GM19035 (cell line): ENCODE data around the gene ERF.

Source experiments
- ATAC-seq: cut with Tn5 transposase; IDR thresholded peaks from one replicate; pipeline ENCODE4 v1.9.1; 2021; ENCODE audit not compliant: unreplicated experiment

Gene ERF

DNA sequence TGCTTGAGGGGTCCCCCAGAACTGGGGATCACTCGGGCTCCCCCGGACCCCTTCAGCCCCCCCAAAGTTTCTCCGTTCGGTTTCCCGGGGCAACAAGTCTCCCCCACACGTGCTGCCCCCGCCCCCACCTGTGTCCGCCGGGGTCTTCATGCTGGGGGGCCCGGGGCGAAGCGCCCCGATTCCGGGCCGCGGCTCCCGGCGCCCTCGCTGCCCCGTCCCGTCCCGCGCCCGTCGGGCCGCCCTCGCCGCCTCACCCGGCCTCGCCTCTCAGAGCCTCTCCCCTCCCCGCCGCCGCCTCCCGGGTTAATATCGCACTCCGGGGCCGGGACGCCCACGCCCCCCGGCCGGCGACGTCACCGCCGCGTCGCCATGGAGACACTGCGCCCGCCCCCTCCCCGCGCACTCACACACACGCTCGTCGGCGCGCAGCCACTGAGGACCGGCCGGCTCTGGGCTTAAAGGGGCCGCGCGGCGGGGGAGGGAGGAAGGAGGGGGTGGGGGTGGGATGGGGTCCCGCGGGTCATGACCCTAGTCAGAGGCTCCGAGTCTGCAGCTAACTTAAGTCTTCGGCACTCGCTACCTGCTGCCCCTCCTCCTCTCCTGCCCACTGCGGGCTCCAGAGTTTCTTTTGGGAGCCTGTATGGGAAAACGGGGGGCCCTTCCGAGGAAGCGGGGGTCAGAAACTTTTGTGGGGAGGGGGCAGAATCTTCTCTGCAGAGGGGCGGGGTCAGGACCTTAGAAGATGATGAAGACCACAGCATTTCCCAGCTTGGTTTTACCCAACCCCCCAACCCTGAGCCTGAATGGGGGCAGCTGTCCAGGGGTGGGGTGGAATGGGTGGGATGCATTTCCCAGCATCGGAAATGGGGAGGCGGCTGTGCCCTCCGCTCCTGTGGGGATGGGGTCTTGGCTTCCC lies at the start of gene ERF:
TSS of gene ERF (minus strand) at position 279 of the 916 bp plus-strand sequence. CDS start at position 150, 129 bp downstream.
- ATAC-seq: peak; percentile 68

DNA sequence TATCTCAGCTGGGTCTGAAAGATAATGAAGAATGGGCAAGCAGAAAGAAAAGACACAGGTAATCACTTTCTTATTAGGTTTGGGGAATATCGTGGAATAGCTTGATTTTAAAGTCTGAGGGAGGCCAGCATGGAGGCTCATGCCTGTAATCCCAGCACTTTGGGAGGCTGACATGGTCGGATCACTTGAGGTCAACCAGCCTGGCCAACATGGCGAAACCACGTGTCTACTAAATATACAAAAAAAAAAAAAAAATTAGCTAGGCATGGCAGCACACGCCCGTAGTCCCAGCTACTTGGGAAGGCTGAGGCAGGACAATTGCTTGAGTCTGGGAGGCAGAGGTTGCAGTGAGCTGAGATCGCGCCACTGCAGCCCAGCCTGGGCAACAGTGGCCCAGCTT lies 48.9 kb upstream of the ERF start:
- no peak for ATAC-seq

DNA sequence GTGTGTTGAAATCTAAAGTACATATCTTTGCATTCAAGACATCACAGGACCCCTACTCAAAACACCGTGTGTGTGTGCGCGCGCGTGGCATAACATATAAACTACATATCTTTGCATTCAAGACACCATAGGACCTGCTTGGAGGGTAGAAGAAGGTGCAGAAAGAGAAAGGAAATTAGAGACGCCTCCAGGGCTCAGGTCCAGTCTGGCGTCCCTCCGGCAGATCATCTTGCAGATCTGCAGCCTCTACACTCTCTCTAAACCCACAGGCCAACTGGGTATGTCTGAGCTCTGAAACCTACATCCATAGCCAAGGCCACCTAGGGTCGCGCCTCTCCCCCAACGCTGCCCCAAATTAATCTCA lies 48.2 kb upstream of the ERF start:
- ATAC-seq: no peak

DNA sequence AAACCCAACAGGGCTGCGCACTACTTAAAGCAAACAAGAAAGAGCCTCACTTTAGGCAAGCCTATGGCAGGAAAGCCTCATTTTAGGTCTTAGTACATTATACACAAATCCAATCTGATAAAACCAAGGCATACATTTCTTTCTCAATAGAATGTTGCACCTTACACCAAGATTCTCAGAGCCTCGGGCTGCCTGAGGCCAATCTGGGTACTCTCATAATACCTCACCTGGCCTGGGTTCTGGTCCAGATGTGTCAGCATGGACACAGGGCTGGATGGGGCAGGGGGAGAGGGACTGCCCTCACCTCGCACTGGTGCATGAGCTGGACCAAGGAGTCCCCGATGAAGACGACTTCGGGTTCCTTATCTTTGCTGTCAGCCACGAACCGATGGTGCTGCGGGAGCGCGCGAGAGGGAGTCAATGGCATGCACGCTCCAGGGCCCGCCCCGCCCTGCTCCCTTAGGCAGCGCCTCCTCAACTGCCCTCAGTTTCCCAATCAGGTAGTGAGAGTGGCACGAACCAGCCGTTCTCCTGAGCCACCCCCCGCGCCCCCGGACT lies 46.8 kb upstream of the ERF start, which contains the start of gene PRR19:
TSS of gene PRR19 (plus strand) at position 487 of the 558 bp plus-strand sequence. CDS start 7,453 bp downstream, outside the sequence.
- peak; percentile 22 for ATAC-seq

DNA sequence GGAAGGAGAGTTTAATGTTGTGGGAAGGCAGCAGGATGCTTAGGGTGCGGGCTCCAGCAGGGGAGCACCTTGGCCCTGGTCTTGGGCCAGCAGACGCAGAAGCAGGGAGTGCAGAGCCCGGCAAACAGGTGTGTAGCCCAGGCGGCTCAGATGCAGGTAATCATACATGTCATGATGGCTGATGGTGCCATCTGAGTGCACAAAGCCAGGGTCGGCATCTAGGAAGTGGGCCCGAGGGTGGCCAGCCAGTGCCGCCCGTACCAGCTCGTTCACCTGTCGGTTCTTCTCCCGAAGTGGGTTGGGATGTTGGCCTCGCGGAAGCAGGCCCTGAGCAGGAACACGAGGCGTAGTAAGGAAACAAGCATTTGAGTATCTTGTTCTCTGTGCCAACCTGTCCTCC lies 42.1 kb upstream of the ERF start:
- no peak for ATAC-seq

DNA sequence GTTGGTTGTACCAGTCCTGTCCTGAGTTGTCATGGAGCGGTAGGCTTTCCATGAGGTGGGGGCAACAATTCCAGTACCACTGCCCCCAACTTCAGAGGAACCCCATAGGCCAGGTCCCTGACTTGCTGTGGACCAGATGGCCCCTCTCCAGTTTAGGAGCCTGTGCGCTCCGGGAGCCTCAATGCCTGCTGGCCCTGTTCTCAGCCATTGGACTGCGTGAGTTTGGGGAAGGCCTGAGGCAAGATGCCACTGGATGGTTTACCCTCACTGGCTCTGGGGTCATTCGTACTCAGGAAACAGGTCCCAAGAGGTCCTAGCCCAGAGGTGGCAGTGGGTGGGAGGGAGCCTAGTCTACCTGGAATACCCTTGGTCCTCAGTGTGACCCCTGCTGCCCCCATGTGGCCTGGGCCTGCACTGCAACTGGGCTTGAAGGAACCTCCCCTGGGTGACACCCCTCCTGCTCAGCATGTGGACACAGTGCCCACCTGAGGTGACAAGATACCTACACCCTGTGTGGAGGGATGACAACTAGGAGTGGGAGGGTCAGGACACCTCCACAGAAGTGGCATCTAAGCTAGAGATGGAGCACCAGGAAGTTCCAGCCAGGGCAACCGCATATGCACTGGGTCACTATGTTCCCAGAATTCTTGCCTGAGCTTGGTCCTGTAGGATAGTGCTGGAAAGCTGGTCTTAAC lies 41.0 kb upstream of the ERF start:
- peak; percentile 56 for ATAC-seq

DNA sequence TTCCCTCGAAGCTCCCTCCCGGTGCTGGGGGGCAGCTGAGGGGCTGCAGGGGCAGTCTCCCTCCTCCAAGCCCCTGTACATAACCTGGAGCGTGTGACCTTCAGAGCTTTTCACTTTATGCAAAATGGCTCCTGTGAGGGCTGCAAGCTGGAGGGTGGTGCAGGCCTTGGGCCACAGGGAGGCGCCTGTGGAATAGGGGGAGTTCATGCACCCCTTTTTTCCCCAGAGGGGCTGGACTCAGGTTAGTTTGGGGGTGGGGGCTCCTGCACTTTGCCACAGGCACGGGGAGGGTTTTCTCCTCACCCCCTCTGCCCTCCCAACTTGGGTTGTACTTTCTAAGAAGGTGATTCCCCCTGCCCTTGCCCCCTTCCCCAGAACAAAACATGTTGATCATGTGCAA lies 40.4 kb upstream of the ERF start:
- no peak for ATAC-seq

DNA sequence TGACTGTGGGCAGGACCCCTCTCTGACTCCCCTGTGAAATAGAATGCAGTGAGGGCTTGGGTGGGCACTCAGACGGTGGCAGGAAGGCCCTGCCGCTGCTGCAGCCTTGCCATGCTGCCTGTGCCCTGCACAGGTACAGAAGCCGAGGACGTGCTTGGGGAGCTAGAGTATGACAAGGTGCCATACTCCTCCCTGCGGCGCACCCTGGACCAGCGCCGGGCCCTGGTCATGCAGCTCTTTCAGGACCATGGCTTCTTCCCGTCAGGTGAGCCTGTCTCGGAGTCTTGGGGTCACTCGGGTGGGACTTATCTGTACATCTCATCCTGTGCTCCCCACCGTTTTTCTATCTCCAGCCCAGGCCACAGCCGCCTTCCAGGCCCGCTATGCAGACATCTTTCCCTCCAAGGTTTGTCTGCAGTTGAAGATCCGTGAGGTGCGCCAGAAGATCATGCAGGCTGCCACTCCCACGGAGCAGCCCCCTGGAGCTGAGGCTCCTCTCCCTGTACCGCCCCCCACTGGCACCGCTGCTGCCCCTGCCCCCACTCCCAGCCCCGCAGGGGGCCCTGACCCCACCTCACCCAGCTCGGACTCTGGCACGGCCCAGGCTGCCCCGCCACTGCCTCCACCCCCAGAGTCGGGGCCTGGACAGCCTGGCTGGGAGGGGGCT lies 39.7 kb upstream of the ERF start:
- no peak for ATAC-seq

DNA sequence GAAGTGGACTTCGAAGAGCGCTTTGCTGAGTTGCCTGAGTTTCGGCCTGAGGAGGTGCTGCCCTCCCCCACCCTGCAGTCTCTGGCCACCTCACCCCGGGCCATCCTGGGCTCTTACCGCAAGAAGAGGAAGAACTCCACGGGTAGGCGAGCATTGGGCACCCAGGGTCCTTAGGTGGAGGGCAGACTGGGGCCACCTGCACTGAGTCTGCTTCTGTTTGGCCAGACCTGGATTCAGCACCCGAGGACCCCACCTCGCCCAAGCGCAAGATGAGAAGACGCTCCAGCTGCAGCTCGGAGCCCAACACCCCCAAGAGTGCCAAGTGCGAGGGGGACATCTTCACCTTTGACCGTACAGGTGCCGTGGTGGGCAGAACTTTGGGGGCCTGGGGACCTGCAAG lies 39.0 kb upstream of the ERF start:
- ATAC-seq: no peak

DNA sequence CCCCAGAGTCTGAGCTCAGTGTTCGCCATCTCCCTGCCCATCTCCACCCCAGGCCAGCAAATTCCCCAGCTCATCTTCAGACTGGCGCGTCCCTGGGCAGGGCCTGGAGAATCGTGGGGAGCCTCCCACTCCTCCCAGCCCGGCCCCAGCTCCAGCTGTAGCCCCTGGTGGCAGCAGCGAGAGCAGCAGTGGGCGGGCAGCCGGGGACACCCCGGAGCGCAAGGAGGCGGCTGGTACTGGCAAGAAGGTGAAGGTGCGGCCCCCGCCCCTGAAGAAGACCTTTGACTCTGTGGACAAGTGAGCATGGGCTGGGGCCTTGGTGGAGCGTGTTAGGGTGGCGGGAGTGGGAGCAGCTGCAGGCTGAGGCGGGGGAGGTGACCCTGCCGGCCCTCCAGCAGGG lies 38.6 kb upstream of the ERF start:
- no peak for ATAC-seq

DNA sequence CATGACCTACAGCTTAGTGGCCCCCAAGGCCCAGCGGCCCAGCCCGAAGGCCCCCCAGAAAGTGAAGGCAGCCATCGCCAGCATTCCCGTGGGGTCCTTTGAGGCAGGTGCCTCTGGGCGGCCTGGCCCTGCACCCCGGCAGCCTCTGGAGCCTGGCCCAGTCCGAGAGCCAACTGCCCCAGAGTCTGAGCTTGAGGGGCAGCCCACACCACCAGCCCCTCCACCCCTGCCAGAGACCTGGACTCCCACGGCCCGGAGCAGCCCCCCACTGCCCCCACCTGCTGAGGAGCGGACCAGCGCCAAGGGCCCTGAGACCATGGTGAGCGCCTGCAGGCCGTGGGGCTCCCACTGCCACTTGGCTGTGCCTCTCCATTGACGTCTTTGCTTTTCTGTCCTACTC lies 38.0 kb upstream of the ERF start:
- ATAC-seq: no peak

DNA sequence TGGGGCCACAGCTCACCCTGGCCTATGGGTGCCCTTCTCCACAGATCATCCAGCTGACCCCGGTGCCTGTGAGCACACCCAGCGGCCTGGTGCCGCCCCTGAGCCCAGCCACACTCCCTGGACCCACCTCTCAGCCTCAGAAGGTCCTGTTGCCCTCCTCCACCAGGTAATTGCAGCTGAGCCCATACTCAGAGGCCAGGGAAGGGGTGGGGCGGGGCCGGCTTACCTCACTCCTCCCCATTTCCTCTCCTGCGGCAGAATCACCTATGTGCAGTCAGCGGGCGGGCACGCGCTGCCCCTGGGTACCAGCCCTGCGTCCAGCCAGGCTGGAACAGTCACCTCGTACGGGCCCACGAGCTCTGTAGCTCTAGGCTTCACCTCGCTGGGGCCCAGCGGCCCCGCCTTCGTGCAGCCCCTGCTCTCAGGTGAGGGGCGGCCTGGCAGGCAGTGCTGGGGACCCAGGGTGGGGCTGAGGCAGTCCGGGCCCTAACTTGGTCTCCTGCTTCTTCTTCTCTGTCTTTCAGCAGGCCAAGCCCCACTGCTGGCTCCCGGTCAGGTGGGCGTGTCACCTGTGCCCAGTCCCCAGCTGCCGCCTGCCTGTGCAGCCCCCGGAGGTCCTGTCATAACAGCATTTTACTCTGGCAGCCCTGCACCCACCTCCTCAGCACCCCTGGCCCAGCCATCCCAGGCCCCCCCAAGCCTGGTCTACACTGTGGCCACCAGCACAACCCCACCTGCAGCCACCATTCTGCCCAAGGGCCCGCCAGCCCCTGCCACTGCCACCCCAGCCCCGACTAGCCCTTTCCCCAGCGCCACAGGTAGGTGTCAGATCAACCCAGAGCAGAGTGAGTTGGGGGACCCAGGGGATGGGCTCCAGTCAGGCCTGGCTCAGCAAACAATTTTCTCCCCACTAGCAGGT lies 37.4 kb upstream of the ERF start:
- no peak for ATAC-seq

DNA sequence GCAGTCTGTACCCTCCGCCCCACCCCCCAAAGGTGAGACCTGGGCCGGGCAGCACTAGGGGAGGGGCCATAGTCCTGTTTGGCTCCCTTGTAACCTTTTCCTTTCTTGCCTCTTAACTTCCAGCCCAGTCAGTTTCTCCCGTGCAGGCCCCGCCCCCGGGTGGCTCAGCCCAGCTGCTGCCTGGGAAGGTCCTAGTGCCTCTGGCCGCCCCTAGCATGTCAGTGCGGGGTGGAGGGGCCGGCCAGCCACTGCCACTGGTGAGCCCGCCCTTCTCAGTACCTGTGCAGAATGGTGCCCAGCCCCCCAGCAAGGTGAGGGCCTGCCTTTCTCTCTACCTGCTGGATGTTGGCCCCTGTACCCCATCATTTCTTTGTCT lies 36.5 kb upstream of the ERF start:
- ATAC-seq: no peak

DNA sequence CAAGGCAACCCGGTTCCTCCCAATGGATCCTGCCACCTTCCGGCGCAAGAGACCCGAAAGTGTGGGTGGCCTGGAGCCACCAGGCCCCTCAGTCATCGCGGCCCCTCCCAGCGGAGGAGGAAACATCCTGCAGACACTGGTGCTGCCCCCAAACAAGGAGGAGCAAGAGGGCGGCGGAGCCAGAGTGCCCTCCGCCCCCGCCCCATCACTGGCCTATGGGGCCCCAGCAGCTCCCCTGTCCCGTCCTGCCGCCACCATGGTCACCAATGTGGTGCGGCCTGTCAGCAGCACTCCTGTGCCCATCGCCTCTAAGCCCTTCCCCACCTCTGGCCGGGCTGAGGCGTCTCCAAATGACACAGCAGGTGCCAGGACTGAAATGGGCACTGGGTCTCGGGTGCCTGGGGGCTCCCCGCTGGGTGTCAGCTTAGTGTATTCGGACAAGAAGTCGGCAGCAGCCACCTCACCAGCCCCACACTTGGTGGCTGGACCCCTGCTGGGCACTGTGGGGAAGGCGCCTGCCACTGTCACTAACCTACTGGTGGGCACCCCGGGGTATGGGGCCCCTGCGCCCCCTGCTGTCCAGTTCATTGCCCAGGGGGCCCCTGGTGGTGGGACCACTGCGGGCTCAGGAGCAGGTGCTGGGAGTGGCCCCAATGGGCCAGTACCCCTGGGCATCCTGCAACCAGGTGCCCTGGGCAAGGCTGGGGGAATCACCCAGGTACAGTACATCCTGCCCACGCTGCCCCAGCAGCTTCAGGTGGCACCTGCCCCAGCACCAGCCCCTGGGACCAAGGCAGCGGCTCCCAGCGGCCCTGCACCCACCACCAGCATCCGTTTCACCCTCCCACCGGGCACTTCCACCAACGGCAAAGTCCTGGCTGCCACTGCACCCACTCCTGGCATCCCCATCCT lies 35.9 kb upstream of the ERF start:
- no peak for ATAC-seq

DNA sequence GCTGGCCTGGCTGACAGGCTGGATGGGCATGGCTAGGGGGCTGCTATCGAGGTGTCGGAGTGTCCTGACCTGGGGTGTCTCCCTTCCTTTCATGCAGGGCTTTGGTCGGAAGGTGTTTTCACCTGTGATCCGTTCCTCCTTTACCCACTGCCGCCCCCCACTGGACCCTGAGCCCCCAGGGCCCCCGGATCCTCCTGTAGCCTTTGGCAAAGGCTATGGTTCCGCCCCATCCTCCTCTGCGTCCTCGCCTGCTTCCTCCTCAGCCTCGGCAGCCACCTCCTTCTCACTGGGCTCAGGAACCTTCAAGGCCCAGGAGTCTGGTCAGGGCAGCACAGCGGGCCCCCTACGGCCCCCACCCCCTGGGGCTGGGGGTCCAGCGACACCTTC lies 35.2 kb upstream of the ERF start:
- ATAC-seq: no peak

DNA sequence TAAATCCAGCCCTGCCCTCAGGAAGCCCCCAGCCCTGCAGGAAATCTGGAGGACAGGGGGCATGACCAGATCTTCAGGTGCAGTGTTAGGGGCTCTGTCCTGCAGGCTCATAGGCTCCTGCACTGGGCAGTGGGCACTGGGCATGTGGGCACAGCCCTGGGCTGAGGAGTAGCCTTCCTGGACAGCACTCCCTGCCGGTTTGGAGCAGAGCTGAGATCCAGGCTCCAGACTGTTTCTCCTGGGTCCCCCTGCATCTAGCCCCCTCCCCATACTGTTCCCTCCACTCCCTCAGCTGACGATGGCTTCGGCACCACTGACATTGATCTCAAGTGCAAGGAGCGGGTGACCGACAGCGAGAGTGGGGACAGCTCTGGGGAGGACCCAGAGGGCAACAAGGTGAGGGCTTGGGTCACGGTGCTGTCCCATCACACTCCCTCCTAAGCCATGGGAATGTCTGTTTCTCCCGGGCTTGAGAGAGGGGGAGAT lies 34.7 kb upstream of the ERF start:
- ATAC-seq: no peak

DNA sequence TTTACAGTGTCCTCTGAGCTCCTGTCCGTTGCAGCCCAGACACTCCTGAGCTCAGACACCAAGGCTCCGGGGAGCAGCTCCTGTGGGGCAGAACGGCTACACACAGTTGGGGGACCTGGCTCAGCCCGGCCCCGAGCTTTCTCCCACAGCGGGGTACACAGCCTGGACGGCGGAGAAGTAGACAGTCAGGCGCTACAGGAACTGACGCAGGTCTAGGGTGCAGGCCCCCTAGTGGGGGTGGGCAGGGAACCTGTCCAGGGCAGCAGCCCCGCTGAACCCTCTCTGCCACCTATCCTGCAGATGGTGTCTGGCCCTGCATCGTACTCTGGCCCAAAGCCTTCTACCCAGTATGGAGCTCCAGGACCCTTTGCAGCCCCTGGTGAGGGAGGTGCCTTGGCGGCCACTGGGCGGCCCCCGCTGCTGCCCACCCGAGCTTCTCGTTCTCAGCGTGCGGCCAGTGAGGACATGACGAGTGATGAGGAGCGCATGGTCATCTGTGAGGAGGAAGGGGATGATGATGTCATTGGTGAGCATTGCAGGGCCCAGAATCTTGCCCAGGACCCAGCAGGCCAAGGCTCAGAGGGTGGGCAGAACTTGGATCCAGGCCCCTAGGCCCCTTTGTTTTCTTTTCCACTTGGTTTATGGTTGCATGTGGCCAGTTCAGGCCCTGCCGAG lies 34.1 kb upstream of the ERF start:
- no peak for ATAC-seq

DNA sequence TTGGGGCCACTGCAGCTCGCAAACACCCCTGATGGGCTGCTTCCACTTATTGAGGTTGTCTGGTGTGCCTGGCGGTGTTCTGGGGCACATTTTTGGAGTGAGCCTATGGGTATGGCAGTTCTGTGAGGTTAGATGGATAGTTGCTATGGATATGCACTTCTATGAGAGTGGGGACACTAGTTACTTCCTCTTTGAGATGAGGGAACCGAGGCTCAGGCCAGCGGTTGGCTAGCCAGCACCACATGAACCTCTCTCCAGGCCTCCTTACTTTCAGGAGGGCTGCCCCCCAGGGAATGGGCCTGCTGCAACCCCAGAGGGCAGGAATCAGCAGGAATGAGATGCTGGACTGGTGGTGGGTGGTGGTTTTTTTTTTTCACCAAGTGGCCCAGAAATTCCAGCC lies 33.5 kb upstream of the ERF start:
- no peak for ATAC-seq

DNA sequence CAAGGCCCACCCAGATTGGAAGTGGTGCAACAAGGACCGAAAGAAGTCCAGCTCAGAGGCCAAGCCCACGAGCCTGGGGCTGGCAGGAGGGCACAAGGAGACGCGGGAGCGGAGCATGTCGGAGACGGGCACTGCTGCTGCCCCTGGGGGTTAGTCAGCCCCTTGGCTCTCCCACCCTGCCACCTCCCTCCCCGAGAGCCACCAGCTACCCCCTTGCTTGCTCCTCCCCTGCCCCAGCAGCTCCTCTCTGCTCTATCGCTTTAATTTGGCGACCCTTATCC lies 32.8 kb upstream of the ERF start:
- ATAC-seq: no peak
